Right lobe of liver (tissue), 4 donors: ENCODE data around the gene TIAL1.

Source experiments
- CTCF ChIP-seq, 4 donors: fragments of 200-600 bp in 3 of 4; fragments of 450-650 bp in 1 of 4; IDR thresholded peaks; one replicate each; pipeline versions ENCODE4 v1.5.1 to v1.8.0; 2016 to 2022; ENCODE audit warnings: antibody characterized with exemption in 4 of 4, mild to moderate bottlenecking in 2 of 4
- POLR2A ChIP-seq: fragments of 450-650 bp; IDR thresholded peaks from one replicate; pipeline ENCODE4 v1.6.1; 2017; ENCODE audit warnings: antibody characterized with exemption, mild to moderate bottlenecking
- donor health status: DM: no; HTN: no; CAD: no.
- donor health status: DM: no; HTN: no; CAD: no.
- donor health status: DM: no; HTN: yes; CAD: no.

DNA sequence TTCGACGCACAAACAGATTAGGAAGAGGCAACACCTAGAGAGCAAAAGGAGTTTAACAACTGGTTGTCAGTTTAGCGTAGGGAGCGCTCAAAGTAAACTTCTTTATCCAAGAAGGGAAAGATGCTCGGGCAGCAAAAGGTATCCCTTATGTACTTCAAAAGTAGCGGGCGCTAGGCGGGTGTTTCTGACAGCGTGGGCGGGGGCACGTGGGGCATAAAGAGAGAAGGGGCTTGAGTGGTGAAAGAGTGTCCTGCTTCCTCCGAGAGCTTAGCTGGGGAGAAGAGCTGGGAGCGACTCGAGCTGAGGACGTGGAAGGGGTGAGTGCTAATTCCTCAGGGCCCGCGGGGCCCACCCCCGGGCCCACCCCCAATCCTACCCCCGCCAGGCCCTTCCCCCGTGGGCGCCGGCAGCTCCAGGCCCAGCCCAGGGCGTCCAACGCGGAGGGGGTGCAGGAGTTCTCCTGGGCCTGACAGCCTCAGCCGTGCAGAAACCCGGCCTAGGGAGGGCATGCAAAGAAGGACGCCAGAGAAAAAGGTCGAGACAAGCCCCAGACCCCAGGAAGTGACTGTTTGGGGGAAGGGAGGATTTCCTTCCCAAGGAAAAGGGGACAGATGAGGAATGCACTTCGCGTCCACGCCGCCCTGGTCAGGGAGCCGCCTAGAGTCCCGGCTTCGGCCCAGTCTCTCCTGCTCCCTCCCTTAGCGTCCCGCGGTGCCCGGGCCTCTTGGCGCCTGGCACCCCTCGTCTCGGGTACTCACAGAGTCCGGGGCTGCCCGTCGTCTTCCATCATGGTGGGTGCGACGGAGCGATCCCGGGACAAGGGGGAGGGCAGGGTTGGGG, 868 bp downstream of the TIAL1 start:
- TF ChIP-seq CTCF (IDR thresholded peaks at IDR 0.05) (no peak), POLR2A (no peak)
